GM12878 (cell line): ENCODE measurements around the gene RANBP17. TPM values are rescaled to one million over a fixed set of nuclear protein-coding genes. Genes with fewer than 3 reads are reported as not detected.

Experiments used
- BACH1 ChIP-seq: fragments of 450-650 bp; IDR thresholded peaks from 2 replicates; pipeline ENCODE4 v1.6.1; 2017; ENCODE audit warnings: mild to moderate bottlenecking, borderline replicate concordance
- EP300 ChIP-seq, 2 experiments: fragments of 150-350 bp in 1 of 2; IDR thresholded peaks; 2 replicates each; pipeline ENCODE4 v1.6.1; 2011 to 2012; ENCODE audit warnings: low read depth in 2 of 2, low read length in 2 of 2, borderline replicate concordance in 1 of 2, improper control_type of control experiment in 1 of 2, inconsistent platforms in 1 of 2; ENCODE audit not compliant: control insufficient read depth in 1 of 2
- POLR2AphosphoS5 ChIP-seq: IDR thresholded peaks from 2 replicates; pipeline ENCODE4 v1.6.1; 2011; ENCODE audit warnings: mild to moderate bottlenecking, low read length, inconsistent platforms
- polyA plus RNA-seq, 11 experiments: library from polyadenylated mRNA; depleted of rRNA in 4 of 11; unstranded in 6 of 11; stranded (reverse) in 5 of 11; fragments of >200 nt; fragmentation: Nextera tagmentation in 4 of 11; fragmentation: Illumina TruSeq in 1 of 11; extraction: Ambion mirVana in 4 of 11; extraction: Trizol in 1 of 11; gene quantifications; 1 replicate in 1 of 11; 2 replicates in 10 of 11; pipeline versions ENCODE4 v1.2.1 to v1.2.3, GENCODE V29; 2011 to 2016; ENCODE audit warnings: inconsistent platforms in 2 of 11, missing spikeins in 2 of 11, low read depth in 1 of 11
- total RNA-seq, 4 experiments: library from RNA; depleted of rRNA in 3 of 4; stranded (reverse); fragments of >200 nt in 3 of 4; fragmentation: Illumina TruSeq in 1 of 4; extraction: Trizol in 1 of 4; gene quantifications; 2 replicates each; pipeline versions ENCODE4 v1.2.1 to v1.2.3, GENCODE V29; 2013 to 2021
- TF ChIP-seq, protein P1 (sequence below): fragments of 450-650 bp; formaldehyde crosslinking; IDR thresholded peaks from 2 replicates; pipeline ENCODE4 v1.5.0; 2022; ENCODE audit warnings: mild to moderate bottlenecking, missing genetic modification characterization
- TF ChIP-seq, protein P2 (sequence below): fragments of 450-650 bp; IDR thresholded peaks from 2 replicates; pipeline ENCODE4 v1.6.1; 2017; ENCODE audit warnings: antibody characterized with exemption, mild to moderate bottlenecking, moderate library complexity
- TF ChIP-seq, protein P3 (sequence below), 3 experiments: IDR thresholded peaks in 2 of 3; conservative IDR thresholded peaks in 1 of 3; 2 replicates each; pipeline ENCODE4 v1.5.1; 2011; ENCODE audit warnings: low read depth in 3 of 3, low read length in 3 of 3, mild to moderate bottlenecking in 3 of 3, control low read depth in 2 of 3, moderate library complexity in 2 of 3, inconsistent platforms in 1 of 3, mixed read lengths in 1 of 3; ENCODE audit not compliant: control insufficient read depth in 2 of 3, insufficient read depth in 1 of 3; ENCODE audit errors: extremely low read depth in 1 of 3

Gene RANBP17
- total and polyA plus RNA-seq, 10 of the 15 experiments (the other 5 are each of a cell fraction or from before 2014, with no cell fraction given): 0.10 TPM; not detected in 9

DNA sequence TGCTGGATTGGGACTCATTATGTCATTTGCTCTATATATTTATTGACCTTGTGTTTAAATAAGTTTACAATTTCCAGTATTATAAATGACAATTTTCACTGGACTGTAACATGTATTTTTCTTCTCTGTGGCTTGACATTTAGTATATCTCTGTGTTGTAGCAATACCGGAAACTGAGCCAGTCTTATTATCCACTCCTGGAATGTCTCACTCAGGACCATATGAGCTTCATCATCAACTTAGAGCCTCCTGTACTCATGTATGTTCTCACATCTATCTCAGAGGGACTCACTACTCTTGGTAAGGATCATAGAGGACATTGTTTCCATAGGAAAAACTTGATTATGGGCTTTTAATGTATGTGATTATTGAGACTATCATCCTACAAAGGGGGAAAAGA, 380.7 kb downstream of the RANBP17 start (continued):
- TF ChIP-seq, protein P1, sequence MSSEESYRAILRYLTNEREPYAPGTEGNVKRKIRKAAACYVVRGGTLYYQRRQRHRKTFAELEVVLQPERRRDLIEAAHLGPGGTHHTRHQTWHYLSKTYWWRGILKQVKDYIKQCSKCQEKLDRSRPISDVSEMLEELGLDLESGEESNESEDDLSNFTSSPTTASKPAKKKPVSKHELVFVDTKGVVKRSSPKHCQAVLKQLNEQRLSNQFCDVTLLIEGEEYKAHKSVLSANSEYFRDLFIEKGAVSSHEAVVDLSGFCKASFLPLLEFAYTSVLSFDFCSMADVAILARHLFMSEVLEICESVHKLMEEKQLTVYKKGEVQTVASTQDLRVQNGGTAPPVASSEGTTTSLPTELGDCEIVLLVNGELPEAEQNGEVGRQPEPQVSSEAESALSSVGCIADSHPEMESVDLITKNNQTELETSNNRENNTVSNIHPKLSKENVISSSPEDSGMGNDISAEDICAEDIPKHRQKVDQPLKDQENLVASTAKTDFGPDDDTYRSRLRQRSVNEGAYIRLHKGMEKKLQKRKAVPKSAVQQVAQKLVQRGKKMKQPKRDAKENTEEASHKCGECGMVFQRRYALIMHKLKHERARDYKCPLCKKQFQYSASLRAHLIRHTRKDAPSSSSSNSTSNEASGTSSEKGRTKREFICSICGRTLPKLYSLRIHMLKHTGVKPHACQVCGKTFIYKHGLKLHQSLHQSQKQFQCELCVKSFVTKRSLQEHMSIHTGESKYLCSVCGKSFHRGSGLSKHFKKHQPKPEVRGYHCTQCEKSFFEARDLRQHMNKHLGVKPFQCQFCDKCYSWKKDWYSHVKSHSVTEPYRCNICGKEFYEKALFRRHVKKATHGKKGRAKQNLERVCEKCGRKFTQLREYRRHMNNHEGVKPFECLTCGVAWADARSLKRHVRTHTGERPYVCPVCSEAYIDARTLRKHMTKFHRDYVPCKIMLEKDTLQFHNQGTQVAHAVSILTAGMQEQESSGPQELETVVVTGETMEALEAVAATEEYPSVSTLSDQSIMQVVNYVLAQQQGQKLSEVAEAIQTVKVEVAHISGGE (CRISPR knock-in tag): no peak
- TF ChIP-seq BACH1 (no peak), POLR2AphosphoS5 (no peak), EP300 (IDR thresholded peaks at IDR 0.05; ENCODE audit: borderline replicate concordance in 1 of 2, control insufficient read depth in 1 of 2, low read depth in 2 of 2, low read length in 2 of 2) (no peak)
- TF ChIP-seq, protein P2, sequence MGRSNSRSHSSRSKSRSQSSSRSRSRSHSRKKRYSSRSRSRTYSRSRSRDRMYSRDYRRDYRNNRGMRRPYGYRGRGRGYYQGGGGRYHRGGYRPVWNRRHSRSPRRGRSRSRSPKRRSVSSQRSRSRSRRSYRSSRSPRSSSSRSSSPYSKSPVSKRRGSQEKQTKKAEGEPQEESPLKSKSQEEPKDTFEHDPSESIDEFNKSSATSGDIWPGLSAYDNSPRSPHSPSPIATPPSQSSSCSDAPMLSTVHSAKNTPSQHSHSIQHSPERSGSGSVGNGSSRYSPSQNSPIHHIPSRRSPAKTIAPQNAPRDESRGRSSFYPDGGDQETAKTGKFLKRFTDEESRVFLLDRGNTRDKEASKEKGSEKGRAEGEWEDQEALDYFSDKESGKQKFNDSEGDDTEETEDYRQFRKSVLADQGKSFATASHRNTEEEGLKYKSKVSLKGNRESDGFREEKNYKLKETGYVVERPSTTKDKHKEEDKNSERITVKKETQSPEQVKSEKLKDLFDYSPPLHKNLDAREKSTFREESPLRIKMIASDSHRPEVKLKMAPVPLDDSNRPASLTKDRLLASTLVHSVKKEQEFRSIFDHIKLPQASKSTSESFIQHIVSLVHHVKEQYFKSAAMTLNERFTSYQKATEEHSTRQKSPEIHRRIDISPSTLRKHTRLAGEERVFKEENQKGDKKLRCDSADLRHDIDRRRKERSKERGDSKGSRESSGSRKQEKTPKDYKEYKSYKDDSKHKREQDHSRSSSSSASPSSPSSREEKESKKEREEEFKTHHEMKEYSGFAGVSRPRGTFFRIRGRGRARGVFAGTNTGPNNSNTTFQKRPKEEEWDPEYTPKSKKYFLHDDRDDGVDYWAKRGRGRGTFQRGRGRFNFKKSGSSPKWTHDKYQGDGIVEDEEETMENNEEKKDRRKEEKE: no peak
- TF ChIP-seq, protein P3, sequence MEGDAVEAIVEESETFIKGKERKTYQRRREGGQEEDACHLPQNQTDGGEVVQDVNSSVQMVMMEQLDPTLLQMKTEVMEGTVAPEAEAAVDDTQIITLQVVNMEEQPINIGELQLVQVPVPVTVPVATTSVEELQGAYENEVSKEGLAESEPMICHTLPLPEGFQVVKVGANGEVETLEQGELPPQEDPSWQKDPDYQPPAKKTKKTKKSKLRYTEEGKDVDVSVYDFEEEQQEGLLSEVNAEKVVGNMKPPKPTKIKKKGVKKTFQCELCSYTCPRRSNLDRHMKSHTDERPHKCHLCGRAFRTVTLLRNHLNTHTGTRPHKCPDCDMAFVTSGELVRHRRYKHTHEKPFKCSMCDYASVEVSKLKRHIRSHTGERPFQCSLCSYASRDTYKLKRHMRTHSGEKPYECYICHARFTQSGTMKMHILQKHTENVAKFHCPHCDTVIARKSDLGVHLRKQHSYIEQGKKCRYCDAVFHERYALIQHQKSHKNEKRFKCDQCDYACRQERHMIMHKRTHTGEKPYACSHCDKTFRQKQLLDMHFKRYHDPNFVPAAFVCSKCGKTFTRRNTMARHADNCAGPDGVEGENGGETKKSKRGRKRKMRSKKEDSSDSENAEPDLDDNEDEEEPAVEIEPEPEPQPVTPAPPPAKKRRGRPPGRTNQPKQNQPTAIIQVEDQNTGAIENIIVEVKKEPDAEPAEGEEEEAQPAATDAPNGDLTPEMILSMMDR (IDR thresholded peaks at IDR 0.05 in 2 of 3, conservative IDR thresholded peaks at IDR 0.05 in 1 of 3; ENCODE audit: control insufficient read depth in 2 of 3, extremely low read depth in 1 of 3, insufficient read depth in 1 of 3, low read depth in 3 of 3, low read length in 3 of 3): no peak
